Measurements from ENCODE around the gene DLEC1.

- no peak for TF ChIP-seq CTCF (IDR thresholded peaks at IDR 0.05)
- TF ChIP-seq POLR2A (IDR thresholded peaks at IDR 0.05) = no peak
These were observed 75.3 kb downstream of the DLEC1 start for GRCh38 chr3:38114052-38114874.
